SH-SY5Y (cell line): Measurements from ENCODE around the gene GABRQ.

ENCODE experiments used
- GATA2 ChIP-seq: IDR thresholded peaks from 2 replicates; pipeline ENCODE4 v1.6.1; 2011; ENCODE audit warnings: mild to moderate bottlenecking, low read depth, low read length
- GATA3 ChIP-seq: IDR thresholded peaks from 2 replicates; pipeline ENCODE4 v1.6.1; 2011; ENCODE audit warnings: low read depth, mild to moderate bottlenecking, low read length, moderate library complexity

GABRQ gene

GRCh38 chrX:152637649-152638442, at the start of gene GABRQ:
Gene GABRQ, plus strand, starts transcription at chrX:152637895. Its CDS starts 308 bp downstream, at chrX:152638203.
- no peak for TF ChIP-seq GATA2
- no peak for TF ChIP-seq GATA3

GRCh38 chrX:152588206-152588605, 49.5 kb upstream of the GABRQ start:
- no peak for TF ChIP-seq GATA2

GRCh38 chrX:152600853-152601633, 36.7 kb upstream of the GABRQ start:
- no peak for TF ChIP-seq GATA2
- no peak for TF ChIP-seq GATA3

- no peak for TF ChIP-seq GATA3
- no peak for TF ChIP-seq GATA2
Observed at GRCh38 chrX:152601848-152602616, 35.7 kb upstream of the GABRQ start.

GRCh38 chrX:152614791-152615190, 22.9 kb upstream of the GABRQ start:
- TF ChIP-seq GATA2 (no peak), GATA3 (no peak)

GRCh38 chrX:152619897-152620296, 17.8 kb upstream of the GABRQ start:
- TF ChIP-seq GATA2 (no peak), GATA3 (no peak)

GRCh38 chrX:152632445-152633097, 5.1 kb upstream of the GABRQ start:
- TF ChIP-seq GATA2, result no peak

GRCh38 chrX:152635941-152636340, 1.8 kb upstream of the GABRQ start:
- TF ChIP-seq GATA2 (no peak), GATA3 (no peak)

- TF ChIP-seq GATA2 (no peak), GATA3 (no peak)
Observed at GRCh38 chrX:152638443-152638904, 779 bp downstream of the GABRQ start.

GRCh38 chrX:152639426-152639825, 1.7 kb downstream of the GABRQ start:
- TF ChIP-seq GATA2, result no peak
- no peak for TF ChIP-seq GATA3

- TF ChIP-seq GATA2 (no peak), GATA3 (no peak)
Observed at GRCh38 chrX:152640034-152640818, 2.5 kb downstream of the GABRQ start.

- TF ChIP-seq GATA2 (no peak), GATA3 (no peak)
Observed at GRCh38 chrX:152641256-152641875, 3.7 kb downstream of the GABRQ start.

- TF ChIP-seq GATA3 (no peak), GATA2 (no peak)
Observed at GRCh38 chrX:152641996-152642395, 4.3 kb downstream of the GABRQ start.
